Urinary bladder (tissue), 4 donors: ENCODE results near the gene HNF1A. TPM values are rescaled to one million over a fixed set of nuclear protein-coding genes. Genes with fewer than 3 reads are reported as not detected.

Experiments used
- DNase-seq: peaks from one replicate; pipeline ENCODE4 v3.0.0-alpha.2; 2015; ENCODE audit errors: extremely low spot score
- H3K27ac ChIP-seq: one replicate; pipeline ENCODE4 v1.5.1; 2013; ENCODE audit warnings: low read depth, mild to moderate bottlenecking, moderate library complexity
- H3K36me3 ChIP-seq: one replicate; pipeline ENCODE4 v1.6.1; 2013; ENCODE audit warnings: mild to moderate bottlenecking, moderate library complexity; ENCODE audit not compliant: insufficient read depth
- H3K4me1 ChIP-seq: one replicate; pipeline ENCODE4 v1.6.1; 2013; ENCODE audit warnings: mild to moderate bottlenecking, moderate library complexity; ENCODE audit not compliant: insufficient read depth
- H3K4me3 ChIP-seq: one replicate; pipeline ENCODE4 v1.5.1; 2013; ENCODE audit warnings: low read depth, low read length
- WGBS: extraction: QIAGEN DNeasy Blood & Tissue Kit; methylation state at CpG from one replicate; pipeline ENCODE4 v1.1.7; 2013; 5-methylcytosine and 5-hydroxymethylcytosine counted together
- polyA plus RNA-seq: library from polyadenylated mRNA; stranded (reverse); fragments of 200-250 nt; gene quantifications from one replicate; pipeline ENCODE4 v1.2.3, GENCODE V29; 2013
- total RNA-seq: library from RNA; depleted of rRNA; stranded (reverse); fragments of >200 nt; gene quantifications from one replicate; pipeline ENCODE4 v1.2.3, GENCODE V29; 2014
- donor health status: healthy with polysubstance abuse.
- donor health status: healthy.

HNF1A gene
- total and polyA plus RNA-seq, 2 donors: 0.18 TPM; not detected in 1

DNA sequence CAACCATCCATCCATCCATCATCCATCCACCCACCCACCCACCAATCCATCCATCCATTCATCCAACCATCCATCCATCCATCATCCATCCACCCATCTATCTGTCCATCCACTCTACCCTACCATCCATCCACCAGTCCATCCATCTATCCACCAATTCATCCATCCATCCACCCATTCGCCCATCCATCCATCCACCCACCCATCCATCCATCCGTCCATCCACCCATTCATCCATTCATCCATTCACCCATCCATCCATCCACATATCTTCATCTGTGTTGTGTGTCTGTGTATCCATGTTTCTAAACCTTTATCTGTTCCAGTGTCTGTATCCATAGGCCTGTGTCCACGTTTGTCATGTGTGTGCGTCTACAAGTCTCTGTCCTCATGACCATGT lies 9.9 kb downstream of the HNF1A start:
- no peaks in the 10 kb centered on the region for H3K36me3 ChIP-seq
- no peak overlapping the region for H3K4me3 ChIP-seq
- H3K4me1 ChIP-seq: no peaks in the 10 kb centered on the region
- no peak overlapping the region for H3K27ac ChIP-seq
- WGBS: 90% methylated on average over 4 of the region's 4 CpGs
- no peak for DNase-seq

DNA sequence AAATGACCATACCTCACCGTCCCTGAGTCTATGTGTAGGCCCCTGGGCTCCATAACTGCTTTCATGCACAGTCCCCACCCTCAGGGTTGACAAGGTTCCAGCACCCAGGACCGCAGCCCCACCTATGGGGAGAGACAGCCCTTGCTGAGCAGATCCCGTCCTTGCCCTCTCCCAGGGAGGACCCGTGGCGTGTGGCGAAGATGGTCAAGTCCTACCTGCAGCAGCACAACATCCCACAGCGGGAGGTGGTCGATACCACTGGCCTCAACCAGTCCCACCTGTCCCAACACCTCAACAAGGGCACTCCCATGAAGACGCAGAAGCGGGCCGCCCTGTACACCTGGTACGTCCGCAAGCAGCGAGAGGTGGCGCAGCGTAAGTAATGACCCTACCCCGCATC lies 10.3 kb downstream of the HNF1A start:
- Histone ChIP-seq H3K4me1 (no peaks in the 10 kb centered on the region), H3K4me3 (no peak overlapping the region), H3K36me3 (no peaks in the 10 kb centered on the region), H3K27ac (no peak overlapping the region)
- 91% methylated on average over 17 of the region's 17 CpGs for WGBS
- DNase-seq: no peak

GRCh38 chr12:120989687-120990086 lies 11.3 kb downstream of the HNF1A start:
- no peak overlapping the region for H3K4me3 ChIP-seq
- H3K27ac ChIP-seq: no peak overlapping the region
- DNase-seq: no peak
- 90% methylated on average over 3 of the region's 3 CpGs for WGBS
- H3K36me3 ChIP-seq: no peaks in the 10 kb centered on the region
- no peaks in the 10 kb centered on the region for H3K4me1 ChIP-seq

GRCh38 chr12:120990487-120991055 lies 12.2 kb downstream of the HNF1A start:
- WGBS: 69% methylated on average over 2 of the region's 2 CpGs
- H3K4me1 ChIP-seq: no peaks in the 10 kb centered on the region
- no peaks in the 10 kb centered on the region for H3K36me3 ChIP-seq
- H3K4me3 ChIP-seq: no peak overlapping the region
- no peak for DNase-seq
- no peak overlapping the region for H3K27ac ChIP-seq

DNA sequence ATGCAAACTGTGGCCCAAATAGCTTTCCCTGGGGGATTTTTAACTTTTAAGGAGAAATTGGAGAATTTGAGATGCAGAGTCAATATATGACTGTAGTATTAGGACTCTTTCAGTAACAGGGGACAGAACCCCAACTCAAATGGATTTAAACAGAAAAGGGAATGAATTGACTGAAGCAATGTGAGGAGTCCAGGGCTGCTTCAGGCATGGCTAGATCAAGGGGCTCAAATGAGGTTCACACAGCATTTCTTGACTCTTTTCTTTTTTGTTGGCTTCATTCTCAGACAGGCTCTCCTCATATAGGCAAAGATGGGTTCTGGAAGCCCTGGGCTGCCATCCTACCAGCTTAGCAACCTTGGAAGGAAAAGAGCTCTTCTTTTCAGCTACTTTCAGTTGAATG lies 13.6 kb downstream of the HNF1A start:
- no peaks in the 10 kb centered on the region for H3K36me3 ChIP-seq
- no peaks in the 10 kb centered on the region for H3K4me1 ChIP-seq
- no peak for DNase-seq
- no peak overlapping the region for H3K4me3 ChIP-seq
- no peak overlapping the region for H3K27ac ChIP-seq

DNA sequence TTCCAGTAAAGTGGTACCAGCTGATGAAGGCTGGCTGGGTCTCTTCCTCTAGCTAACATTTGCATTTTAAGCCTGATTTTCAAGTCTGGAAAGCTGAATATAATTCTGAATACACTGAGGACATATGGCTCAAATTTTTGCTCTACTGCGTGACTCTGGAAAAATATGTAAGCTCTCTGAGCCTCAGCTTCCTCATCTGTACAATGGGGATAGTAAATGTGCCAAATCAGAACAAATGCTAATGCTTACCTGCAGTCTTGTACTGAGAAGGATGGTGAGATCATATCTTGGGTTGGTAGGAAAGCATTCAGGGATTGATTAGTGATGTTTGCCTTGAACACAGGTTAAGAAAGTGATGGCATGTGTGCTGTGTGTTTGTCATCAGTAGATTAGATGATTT lies 14.6 kb downstream of the HNF1A start:
- no peak overlapping the region for H3K4me3 ChIP-seq
- WGBS: 90% methylated on average over 1 of the region's 1 CpG
- no peaks in the 10 kb centered on the region for H3K4me1 ChIP-seq
- H3K36me3 ChIP-seq: no peaks in the 10 kb centered on the region
- no peak overlapping the region for H3K27ac ChIP-seq
- no peak for DNase-seq

DNA sequence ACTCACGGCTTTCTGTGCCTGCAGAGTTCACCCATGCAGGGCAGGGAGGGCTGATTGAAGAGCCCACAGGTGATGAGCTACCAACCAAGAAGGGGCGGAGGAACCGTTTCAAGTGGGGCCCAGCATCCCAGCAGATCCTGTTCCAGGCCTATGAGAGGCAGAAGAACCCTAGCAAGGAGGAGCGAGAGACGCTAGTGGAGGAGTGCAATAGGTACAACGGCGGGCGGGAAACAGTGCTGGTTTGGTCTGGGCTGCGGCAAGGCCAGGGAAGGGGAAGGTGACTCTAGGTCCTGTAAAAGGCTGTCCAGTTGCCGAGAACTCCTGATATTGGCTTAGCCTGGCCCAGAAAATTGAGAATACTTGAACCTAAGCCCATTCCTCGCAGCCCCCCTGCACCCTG lies 15.2 kb downstream of the HNF1A start:
- no peaks in the 10 kb centered on the region for H3K36me3 ChIP-seq
- H3K4me3 ChIP-seq: no peak overlapping the region
- 84% methylated on average over 11 of the region's 11 CpGs for WGBS
- H3K27ac ChIP-seq: no peak overlapping the region
- H3K4me1 ChIP-seq: no peaks in the 10 kb centered on the region
- DNase-seq: no peak

DNA sequence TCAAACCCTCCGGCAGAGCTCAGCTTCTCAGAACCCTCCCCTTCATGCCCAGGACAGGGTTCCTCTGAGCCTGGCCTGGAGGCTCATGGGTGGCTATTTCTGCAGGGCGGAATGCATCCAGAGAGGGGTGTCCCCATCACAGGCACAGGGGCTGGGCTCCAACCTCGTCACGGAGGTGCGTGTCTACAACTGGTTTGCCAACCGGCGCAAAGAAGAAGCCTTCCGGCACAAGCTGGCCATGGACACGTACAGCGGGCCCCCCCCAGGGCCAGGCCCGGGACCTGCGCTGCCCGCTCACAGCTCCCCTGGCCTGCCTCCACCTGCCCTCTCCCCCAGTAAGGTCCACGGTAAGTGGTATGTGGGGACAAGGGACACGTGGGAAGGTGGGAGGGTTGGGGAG lies 15.7 kb downstream of the HNF1A start:
- no peak overlapping the region for H3K27ac ChIP-seq
- no peak for DNase-seq
- H3K4me1 ChIP-seq: no peaks in the 10 kb centered on the region
- 86% methylated on average over 15 of the region's 15 CpGs for WGBS
- H3K4me3 ChIP-seq: no peak overlapping the region
- no peaks in the 10 kb centered on the region for H3K36me3 ChIP-seq

DNA sequence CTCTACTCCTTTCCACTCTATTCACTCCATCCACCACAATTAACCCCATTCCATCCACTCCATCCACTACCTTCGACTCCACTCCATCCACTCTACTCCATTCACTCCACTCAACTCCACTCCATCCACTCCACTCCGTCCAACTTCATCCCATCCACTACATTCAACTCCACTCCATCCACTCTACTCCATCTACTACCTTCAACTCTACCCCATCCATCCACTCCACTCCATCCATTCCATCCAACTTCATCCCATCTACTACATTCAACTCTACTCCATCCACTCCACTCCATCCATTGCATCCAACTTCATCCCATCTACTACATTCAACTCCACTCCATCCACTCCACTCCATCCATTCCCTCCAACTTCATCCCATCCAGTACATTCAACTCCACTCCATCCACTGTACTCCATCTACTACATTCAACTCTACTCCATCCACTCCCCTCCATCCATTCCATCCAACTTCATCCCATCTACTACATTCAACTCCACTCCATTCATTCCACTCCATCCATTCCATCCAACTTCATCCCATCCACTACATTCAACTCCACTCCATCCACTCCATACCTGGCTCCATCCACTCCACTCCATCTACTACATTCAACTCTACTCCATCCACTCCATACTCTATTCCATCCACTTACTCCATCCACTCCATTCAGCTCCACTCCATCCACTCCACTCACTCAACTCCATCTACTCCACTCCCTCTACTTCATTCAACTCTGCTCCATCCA lies 16.4 kb downstream of the HNF1A start:
- no peak for DNase-seq
- no peaks in the 10 kb centered on the region for H3K4me1 ChIP-seq
- no peaks in the 10 kb centered on the region for H3K36me3 ChIP-seq
- H3K4me3 ChIP-seq: no peak overlapping the region
- H3K27ac ChIP-seq: no peak overlapping the region
- 93% methylated on average over 2 of the region's 2 CpGs for WGBS

GRCh38 chr12:120996133-120996746 lies 17.9 kb downstream of the HNF1A start:
- DNase-seq: no peak
- Histone ChIP-seq H3K4me3 (no peak overlapping the region), H3K36me3 (no peaks in the 10 kb centered on the region), H3K4me1 (no peaks in the 10 kb centered on the region), H3K27ac (no peak overlapping the region)
- 85% methylated on average over 11 of the region's 11 CpGs for WGBS

- whole genome bisulfite sequencing: 81% methylated on average over 9 of the region's 9 CpGs
- Histone ChIP-seq H3K27ac (no peak overlapping the region), H3K36me3 (no peaks in the 10 kb centered on the region), H3K4me1 (no peaks in the 10 kb centered on the region), H3K4me3 (no peak overlapping the region)
- no peak for DNase-seq
These were observed 19.1 kb downstream of the HNF1A start for GRCh38 chr12:120997448-120997847.

DNA sequence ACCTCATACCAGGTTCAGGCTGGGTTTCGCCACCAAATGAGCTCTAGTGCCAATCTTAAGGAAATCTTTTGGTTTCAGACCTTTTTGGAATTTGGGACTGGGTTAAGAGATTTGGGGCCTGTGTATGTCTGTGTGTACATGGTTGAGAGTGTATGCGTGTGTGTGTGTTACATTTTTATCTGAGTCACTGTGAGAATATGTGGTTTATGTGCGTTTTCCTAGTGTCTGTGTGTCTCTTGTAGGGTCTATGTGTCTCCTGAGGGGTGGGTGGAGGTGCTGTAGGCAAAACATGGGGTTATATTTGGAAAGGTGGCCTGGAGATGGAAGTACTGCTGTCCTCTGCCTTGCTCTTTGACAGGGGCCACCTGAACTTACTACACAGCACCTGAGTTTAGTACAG lies 20.1 kb downstream of the HNF1A start:
- 63% methylated on average over 3 of the region's 3 CpGs for WGBS
- no peaks in the 10 kb centered on the region for H3K36me3 ChIP-seq
- no peak overlapping the region for H3K4me3 ChIP-seq
- no peak for DNase-seq
- no peaks in the 10 kb centered on the region for H3K4me1 ChIP-seq
- H3K27ac ChIP-seq: no peak overlapping the region

- no peak for DNase-seq
- no peaks in the 10 kb centered on the region for H3K36me3 ChIP-seq
These were observed 21.1 kb downstream of the HNF1A start for GRCh38 chr12:120999191-121000120.

More at GRCh38 chr12:120999191-121000120, 21.1 kb downstream of the HNF1A start:
- Histone ChIP-seq H3K27ac (no peak overlapping the region), H3K4me3 (no peak overlapping the region), H3K4me1 (no peaks in the 10 kb centered on the region)
- WGBS: 37% methylated on average over 23 of the region's 23 CpGs
